ENCODE results near the gene NRXN2. TPM values are rescaled to one million over a fixed set of nuclear protein-coding genes. Genes with fewer than 3 reads are reported as not detected.
"Not testable (repeated sequence)": the region's sequence is repeated elsewhere in the genome, so short reads cannot be mapped to it uniquely, and the experiment has no call there.

Gene NRXN2
- total RNA-seq, 2 donors from 2014 or later = 0.85 to 1.4 TPM

DNA sequence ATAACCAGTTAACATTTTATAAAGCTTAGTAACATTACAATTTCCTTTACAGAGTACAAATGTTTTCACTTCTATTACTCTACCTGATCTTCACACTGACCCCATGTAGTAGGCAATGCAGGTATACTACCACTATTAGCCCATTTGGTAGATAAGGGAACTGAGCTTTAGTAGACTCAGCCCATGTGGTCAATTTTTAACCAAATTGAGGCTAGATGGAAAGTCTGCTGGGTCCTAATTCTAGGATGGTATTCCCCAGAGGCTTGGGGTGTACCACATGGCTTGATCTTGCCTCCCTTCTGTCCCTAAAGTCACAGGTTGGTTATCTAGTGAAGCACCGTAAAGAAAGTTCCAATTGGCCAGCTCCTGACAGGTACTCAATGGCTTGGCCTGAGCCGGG, 48.2 kb downstream of the NRXN2 start:
- no peaks in the 10 kb centered on the region for H3K27me3 ChIP-seq
- H3K4me3 ChIP-seq = no peak overlapping the region
- no peak for DNase-seq (ENCODE audit: low spot score)
- no peak for TF ChIP-seq CTCF (IDR thresholded peaks at IDR 0.05)
- H3K9me3 ChIP-seq = no peaks in the 10 kb centered on the region
- no peaks in the 10 kb centered on the region for H3K36me3 ChIP-seq
- peaks cover 0 to 15% of the 10 kb centered on the region in 2 donors for H3K4me1 ChIP-seq
- peak overlapping the region in 1 of 2 donors; percentile 19 for H3K27ac ChIP-seq

DNA sequence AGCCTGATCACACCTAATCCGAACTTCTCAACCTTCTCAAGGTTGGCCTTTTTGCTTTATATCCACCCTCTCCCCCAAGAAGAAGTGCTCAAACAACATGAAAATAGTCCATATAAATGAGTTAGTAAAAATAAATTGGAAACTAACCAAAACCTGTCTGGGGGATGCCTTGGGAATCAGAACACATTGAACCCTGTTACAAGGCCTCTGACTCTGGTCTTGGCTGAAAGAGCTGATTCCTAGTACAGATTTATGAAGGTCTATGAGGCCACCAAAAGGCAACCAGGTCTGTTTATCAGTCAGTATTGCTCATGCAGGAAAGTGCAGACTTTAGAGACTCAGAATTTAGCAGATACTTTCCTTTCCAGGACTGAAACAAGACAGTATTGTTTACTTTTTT, 49.7 kb downstream of the NRXN2 start:
- no peak overlapping the region for H3K27ac ChIP-seq
- no peak for DNase-seq (ENCODE audit: low spot score)
- no peaks in the 10 kb centered on the region for H3K9me3 ChIP-seq
- H3K27me3 ChIP-seq = no peaks in the 10 kb centered on the region
- H3K4me3 ChIP-seq = no peak overlapping the region
- peaks cover 0 to 15% of the 10 kb centered on the region in 2 donors for H3K4me1 ChIP-seq
- no peaks in the 10 kb centered on the region for H3K36me3 ChIP-seq
- TF ChIP-seq CTCF (IDR thresholded peaks at IDR 0.05) = no peak

GRCh38 chr11:64672875-64673274, 50.1 kb downstream of the NRXN2 start:
- no peak overlapping the region for H3K4me3 ChIP-seq
- DNase-seq (ENCODE audit: low spot score) = no peak
- no peak for TF ChIP-seq CTCF (IDR thresholded peaks at IDR 0.05)
- H3K27me3 ChIP-seq = no peaks in the 10 kb centered on the region
- H3K27ac ChIP-seq = no peak overlapping the region
- H3K4me1 ChIP-seq = peaks cover 0 to 15% of the 10 kb centered on the region in 2 donors
- H3K9me3 ChIP-seq = no peaks in the 10 kb centered on the region
- H3K36me3 ChIP-seq = no peaks in the 10 kb centered on the region

GRCh38 chr11:64670975-64671374, 52.0 kb downstream of the NRXN2 start:
- no peaks in the 10 kb centered on the region for H3K27me3 ChIP-seq
- no peak for DNase-seq (ENCODE audit: low spot score)

GRCh38 chr11:64667154-64667745, 55.7 kb downstream of the NRXN2 start:
- DNase-seq (ENCODE audit: low spot score) = no peak
- no peaks in the 10 kb centered on the region for H3K27me3 ChIP-seq
- no peaks in the 10 kb centered on the region for H3K36me3 ChIP-seq
- no peaks in the 10 kb centered on the region for H3K9me3 ChIP-seq
- no peak for TF ChIP-seq CTCF (IDR thresholded peaks at IDR 0.05)
- H3K4me3 ChIP-seq = no peak overlapping the region
- no peaks in the 10 kb centered on the region for H3K4me1 ChIP-seq
- H3K27ac ChIP-seq = no peak overlapping the region

More at GRCh38 chr11:64670975-64671374, 52.0 kb downstream of the NRXN2 start:
- no peaks in the 10 kb centered on the region for H3K36me3 ChIP-seq
- no peak overlapping the region for H3K27ac ChIP-seq
- H3K4me3 ChIP-seq = no peak overlapping the region
- no peaks in the 10 kb centered on the region for H3K9me3 ChIP-seq
- peaks cover 0 to 13% of the 10 kb centered on the region in 2 donors for H3K4me1 ChIP-seq
- no peak for TF ChIP-seq CTCF (IDR thresholded peaks at IDR 0.05)

DNA sequence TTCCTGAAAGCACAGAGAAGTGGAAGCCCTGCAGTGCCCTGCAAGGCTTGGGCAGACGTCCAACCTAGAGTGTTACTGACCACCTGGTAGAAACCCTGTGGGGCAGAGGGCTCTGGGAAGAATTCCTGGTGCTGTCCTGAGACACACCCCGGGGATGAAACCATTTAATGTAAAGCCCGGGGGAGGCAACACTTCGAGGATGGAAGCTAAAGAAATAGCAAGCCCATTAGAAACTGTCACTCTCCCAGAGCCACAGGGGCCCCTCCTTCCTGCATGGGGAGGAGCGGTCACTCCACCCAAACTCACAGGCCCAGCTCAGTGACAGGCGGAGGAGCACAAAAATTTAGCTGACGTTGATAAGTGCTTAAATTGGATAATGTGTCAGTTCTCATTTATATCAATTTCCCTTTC, 57.6 kb downstream of the NRXN2 start:
- no peak for TF ChIP-seq CTCF (IDR thresholded peaks at IDR 0.05)
- H3K27me3 ChIP-seq = no peaks in the 10 kb centered on the region
- no peak overlapping the region for H3K27ac ChIP-seq
- no peaks in the 10 kb centered on the region for H3K36me3 ChIP-seq
- no peak overlapping the region for H3K4me3 ChIP-seq
- no peak for DNase-seq (ENCODE audit: low spot score)
- H3K9me3 ChIP-seq = no peaks in the 10 kb centered on the region
- H3K4me1 ChIP-seq = peaks cover 0 to 13% of the 10 kb centered on the region in 2 donors

DNA sequence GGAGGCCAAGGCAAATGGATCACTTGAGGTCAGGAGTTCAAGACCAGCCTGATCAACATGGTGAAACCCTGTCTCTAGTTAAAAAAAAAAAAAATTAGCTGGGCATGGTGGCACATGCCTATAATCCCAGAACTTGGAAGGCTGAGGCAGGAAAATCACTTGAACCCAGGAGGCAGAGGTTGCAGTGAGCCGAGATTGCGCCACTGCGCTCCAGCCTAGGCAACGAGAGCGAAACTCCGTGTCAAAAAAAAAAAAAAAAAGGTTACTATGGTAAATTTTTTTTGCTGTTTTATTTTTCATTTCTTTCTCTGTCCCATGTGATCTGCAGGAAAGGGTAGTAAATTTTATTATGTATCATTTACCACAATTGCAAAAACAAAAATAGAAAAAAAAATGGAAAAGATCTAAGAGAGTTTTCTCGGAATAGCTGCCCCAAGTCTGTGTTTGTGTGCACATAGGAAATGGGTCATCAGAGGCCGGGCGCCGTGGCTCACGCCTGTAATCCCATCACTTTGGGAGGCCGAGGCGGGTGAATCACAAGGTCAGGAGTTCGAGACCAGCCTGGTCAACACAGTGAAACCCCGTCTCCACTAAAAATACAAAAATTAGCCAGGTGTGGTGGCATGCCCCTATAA, 58.6 kb downstream of the NRXN2 start:
- not testable (repeated sequence) for H3K27ac ChIP-seq; DNase-seq (ENCODE audit: low spot score); H3K9me3 ChIP-seq; H3K4me3 ChIP-seq; H3K27me3 ChIP-seq; H3K36me3 ChIP-seq
- H3K4me1 ChIP-seq = peaks cover 0 to 20% of the 10 kb centered on the region in 2 donors

All from right atrium auricular region (tissue), 2 donors.